Measurements from ENCODE around the gene PTCD2.

PTCD2 gene, protein sequence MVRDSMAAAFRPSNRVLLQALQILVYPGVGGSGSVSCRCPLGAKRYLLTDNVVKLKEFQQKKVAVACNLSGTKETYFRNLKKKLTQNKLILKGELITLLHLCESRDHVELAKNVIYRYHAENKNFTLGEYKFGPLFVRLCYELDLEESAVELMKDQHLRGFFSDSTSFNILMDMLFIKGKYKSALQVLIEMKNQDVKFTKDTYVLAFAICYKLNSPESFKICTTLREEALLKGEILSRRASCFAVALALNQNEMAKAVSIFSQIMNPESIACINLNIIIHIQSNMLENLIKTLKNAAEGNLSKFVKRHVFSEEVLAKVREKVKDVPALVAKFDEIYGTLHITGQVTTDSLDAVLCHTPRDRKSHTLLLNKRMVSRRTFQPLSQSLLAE

GRCh38 chr5:72319976-72320752 is at the start of gene PTCD2, which contains the start of gene MRPS27:
Gene PTCD2 (plus strand): TSS chr5:72320373. CDS start chr5:72320383, 10 bp downstream.
Gene MRPS27 (minus strand): TSS chr5:72320240. CDS start chr5:72320221, 19 bp downstream.
- DNase-seq, result peak; percentile 94

DNA sequence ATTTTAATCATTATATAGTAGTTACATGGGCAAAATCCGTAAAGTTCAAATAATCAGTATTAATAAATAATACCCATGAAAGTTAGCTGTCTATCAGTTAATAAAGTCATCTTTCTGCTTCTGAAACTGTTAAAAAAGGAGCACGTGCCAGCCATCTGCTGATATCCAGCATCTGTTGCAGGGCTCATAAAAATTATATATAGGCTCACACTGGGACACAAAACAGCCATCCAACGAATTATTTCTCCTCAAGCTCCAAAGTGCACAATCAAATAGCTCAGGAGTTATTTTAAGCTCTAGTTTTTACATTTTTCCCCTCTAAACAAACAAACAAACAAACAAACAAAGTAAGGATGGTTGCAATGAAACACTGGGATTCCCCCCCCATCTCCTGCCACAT is 48.5 kb upstream of the PTCD2 start:
- no peak for DNase-seq

DNA sequence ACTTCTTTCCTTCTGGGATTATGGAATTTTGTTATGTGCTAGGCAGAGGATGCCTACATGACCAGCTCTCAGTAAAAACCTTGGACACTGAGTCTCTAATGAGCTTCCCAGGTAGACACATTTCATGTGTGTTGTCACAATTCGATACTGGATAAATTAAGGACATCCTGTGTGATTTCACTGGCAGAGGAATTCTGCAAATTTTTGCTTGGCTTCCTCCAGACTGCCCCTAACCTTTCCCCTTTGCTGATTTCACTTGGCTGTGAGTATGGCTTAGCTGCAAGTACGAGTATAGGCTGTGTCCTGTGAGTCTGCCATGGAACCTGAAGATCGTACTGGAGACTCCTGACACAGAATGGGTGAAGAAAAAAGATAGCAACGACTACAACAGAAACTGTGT is 47.8 kb upstream of the PTCD2 start:
- DNase-seq, result no peak

GRCh38 chr5:72273547-72273946 is 46.6 kb upstream of the PTCD2 start:
- no peak for DNase-seq

DNA sequence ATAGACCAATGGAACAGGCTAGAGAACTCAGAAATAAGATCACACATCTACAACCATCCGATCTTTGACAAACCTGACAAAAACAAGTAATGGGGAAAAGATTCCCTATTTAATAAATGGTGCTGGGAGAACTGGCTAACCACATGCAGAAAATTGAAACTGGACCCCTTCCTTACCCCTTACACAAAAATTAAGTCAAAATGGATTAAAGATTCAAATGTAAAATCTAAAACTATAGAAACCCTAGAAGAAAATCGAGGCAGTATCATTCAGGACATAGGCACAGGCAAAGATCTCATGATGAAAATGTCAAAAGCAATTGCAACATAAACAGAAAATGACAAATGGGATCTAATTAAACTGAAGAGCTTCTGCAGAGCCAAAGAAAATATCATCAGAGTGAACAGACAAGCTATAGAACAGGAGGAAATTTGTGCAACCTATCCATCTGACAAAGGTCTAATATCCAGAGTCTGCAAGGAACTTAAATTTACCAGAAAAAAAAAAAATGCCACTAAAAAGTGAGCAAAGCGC is 43.9 kb upstream of the PTCD2 start:
- no peak for DNase-seq

DNA sequence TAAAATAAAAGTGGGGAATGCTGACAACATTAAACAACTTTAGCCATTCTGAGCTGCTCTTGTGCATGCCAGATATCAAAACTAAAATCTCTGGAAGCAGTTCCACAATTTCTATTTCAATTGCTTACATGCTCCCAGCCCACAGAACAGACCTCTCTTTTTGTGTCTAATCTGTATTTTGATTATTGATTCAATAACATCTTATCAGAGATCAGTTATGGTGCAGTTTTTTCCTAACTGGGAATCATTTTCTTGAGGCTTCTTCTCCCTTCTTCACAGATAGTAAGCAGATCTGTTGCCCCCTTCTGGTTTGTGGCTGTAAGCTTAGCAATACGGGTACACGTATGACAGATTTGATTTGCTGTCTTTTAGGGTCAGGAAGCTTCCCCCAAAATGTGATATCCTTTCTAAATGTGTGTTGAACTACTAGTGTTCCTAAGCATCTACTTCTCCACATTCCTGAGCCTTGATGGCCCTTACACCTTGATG is 39.5 kb upstream of the PTCD2 start:
- DNase-seq, result no peak

- no peak for DNase-seq
These were observed 38.8 kb upstream of the PTCD2 start for GRCh38 chr5:72281430-72281763.

GRCh38 chr5:72281764-72282499 is 38.2 kb upstream of the PTCD2 start:
- DNase-seq, result no peak

DNA sequence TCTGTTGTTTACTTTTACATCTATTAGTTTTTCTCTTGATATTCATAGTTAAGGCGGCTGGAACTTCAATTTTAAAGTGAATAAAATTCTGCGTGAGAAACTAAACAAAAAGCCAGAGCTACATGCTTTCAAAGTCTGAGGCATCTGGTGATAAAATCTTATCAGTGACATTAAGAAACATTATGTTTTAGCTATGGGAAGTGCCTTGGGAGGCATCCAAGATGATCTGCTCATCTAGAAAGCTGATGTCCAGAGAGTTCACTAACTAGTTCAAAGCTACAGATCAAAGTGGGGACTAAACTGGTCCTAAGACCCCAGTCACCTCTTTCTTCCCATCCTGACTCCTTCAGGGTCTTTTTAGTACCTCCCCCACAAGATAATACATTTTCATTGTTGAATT is 37.3 kb upstream of the PTCD2 start:
- DNase-seq, result no peak

DNA sequence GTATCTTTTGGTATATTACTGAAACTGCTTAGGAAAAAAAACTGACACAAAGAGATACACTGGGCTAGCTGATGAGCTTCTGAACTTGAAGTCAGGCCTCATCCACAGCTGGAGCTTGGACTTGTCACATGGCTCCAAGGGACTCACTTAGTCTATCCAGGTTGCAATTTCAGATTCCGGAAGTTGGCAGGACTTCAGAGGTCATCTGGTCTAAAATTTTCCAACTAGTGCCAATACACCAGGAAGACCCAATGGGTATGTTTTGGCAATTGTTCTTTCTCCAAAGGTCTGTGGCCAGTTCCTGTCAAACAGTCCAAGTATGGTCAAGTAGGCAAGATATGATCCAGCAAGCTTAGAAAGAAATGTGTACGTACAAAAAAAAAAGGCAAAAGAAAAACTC is 36.8 kb upstream of the PTCD2 start:
- no peak for DNase-seq

- DNase-seq, result no peak
These were observed 35.4 kb upstream of the PTCD2 start for GRCh38 chr5:72284559-72285423.

GRCh38 chr5:72285424-72285821 is 34.8 kb upstream of the PTCD2 start:
- no peak for DNase-seq

- no peak for DNase-seq
These were observed 33.4 kb upstream of the PTCD2 start for GRCh38 chr5:72286798-72287197.

DNA sequence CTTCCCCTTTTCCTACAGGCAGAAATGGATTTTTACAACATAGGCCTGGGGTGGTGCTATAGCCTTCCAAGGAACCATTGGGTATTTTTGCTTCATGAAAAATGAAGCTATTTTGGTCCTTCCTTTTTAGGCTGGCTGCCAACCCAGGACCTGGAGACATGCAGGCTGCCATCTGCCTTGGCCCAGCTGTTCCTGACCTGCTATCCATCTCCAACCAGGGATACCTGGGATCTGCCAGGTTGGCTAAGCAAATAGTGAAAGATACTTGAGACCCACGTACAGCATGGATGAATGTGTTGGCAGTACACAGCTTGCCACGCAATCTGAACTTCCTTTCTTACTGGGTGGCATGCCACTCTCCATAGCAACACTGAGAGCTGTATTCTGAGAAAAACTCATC is 31.2 kb upstream of the PTCD2 start:
- DNase-seq, result no peak

GRCh38 chr5:72290356-72291133 is 29.6 kb upstream of the PTCD2 start:
- no peak for DNase-seq

- DNase-seq, result no peak
These were observed 28.6 kb upstream of the PTCD2 start for GRCh38 chr5:72291601-72292000.

DNA sequence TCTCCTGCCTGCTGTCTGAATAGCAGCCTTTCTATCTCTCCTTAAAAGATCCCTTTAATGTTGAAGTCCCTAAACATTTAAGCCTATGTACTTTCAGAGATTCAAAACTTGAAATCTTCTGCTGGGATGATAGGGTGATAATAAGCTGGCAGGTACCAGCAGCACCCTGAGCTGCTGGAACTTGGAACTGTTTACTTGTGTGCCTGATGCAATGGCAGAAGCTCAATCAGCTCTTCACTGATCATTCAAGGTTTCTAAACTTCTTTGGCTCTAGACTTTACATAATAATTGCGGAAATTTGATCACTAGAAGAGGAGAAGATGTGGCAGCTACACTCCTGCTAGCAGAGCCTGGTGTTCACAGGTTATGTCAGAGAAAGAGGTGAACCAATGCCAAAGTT is 27.8 kb upstream of the PTCD2 start:
- DNase-seq, result no peak

DNA sequence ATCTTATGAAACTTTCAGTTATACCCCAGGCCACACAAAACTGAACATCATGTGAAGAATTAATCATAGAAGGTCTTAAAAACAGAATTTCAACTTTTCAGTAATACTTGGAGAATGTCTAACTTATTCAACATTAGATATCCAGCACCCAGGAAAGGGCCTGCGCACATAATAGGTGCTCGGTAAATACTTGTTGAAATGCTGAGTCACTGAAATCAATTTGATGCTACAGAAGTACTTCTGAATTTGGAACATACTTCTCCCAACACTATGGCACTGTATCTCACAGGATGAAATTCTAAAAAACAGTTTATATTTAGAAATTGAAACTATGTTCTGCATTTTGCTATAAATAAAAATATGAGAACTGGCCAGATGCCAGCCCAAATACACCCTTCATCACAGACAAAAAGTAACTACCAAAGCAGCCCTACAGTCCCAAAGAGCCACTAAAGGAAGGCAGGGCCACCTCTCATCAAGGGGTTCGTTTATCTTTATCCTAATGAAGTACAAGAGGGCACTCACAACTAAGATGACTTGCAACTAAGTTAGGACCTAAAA is 26.6 kb upstream of the PTCD2 start:
- no peak for DNase-seq

DNA sequence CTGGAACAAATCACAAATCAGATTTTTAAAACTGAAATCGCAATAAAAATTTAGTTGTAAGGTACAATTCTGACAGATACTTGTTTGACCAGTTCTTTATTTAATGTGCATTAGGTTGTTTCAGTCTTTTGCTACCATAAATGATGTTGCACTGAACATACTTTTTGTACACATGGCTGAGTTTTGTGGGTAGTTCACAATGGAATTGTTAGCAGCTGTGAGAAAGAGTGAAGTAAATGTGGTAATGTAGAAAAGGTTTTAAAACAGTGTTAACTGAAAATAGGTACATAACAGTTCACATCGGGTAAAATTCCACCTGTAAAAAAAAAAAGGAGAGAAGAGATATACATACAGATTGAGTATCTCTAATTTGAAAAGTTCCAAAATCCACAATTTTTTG is 25.7 kb upstream of the PTCD2 start:
- DNase-seq, result no peak

DNA sequence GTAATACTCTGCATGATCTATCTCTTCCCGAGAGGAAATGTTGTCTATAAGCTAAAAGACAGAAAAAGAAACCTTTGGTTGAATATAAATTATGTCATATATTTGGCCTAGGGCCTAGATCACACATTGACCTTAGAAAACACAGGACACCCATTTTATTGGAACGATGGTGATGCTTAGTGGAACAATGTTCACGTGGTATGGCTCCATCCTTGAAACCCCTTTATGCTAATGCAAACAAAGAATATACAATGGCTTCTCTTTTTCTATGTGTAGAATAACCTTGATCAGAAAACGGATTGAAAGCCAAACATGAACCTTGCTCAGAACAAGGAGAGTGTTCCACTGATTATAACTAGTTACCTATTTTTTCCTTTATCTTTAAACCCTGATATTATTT is 24.6 kb upstream of the PTCD2 start:
- no peak for DNase-seq

- no peak for DNase-seq
These were observed 23.9 kb upstream of the PTCD2 start for GRCh38 chr5:72296256-72296655.

All from SIG-M5 (cell line).